ENCODE results near the gene CFAP70.
"Not testable (repeated sequence)": the region's sequence is repeated elsewhere in the genome, so short reads cannot be mapped to it uniquely, and the experiment has no call there.

The CFAP70 gene

GRCh38 chr10:73340121-73340520, 18.5 kb downstream of the CFAP70 start:
- DNase-seq (ENCODE audit: extremely low read depth in 1 of 2, low read depth in 1 of 2), result no peak

- DNase-seq (ENCODE audit: extremely low read depth in 1 of 2, low read depth in 1 of 2), result no peak
These were observed 19.2 kb downstream of the CFAP70 start for GRCh38 chr10:73339436-73339835.

GRCh38 chr10:73338801-73339368, 19.8 kb downstream of the CFAP70 start:
- no peak for DNase-seq (ENCODE audit: extremely low read depth in 1 of 2, low read depth in 1 of 2)

- no peak for DNase-seq (ENCODE audit: extremely low read depth in 1 of 2, low read depth in 1 of 2)
These were observed 25.5 kb downstream of the CFAP70 start for GRCh38 chr10:73333202-73333601.

- no peak for DNase-seq (ENCODE audit: extremely low read depth in 1 of 2, low read depth in 1 of 2)
These were observed 26.3 kb downstream of the CFAP70 start for GRCh38 chr10:73332379-73332778.

- not testable (repeated sequence) for DNase-seq (ENCODE audit: extremely low read depth in 1 of 2, low read depth in 1 of 2)
These were observed 30.1 kb downstream of the CFAP70 start for GRCh38 chr10:73328523-73328922.

- not testable (repeated sequence) for DNase-seq (ENCODE audit: extremely low read depth in 1 of 2, low read depth in 1 of 2)
These were observed 33.4 kb downstream of the CFAP70 start for GRCh38 chr10:73325290-73325689.

- not testable (repeated sequence) for DNase-seq (ENCODE audit: extremely low read depth in 1 of 2, low read depth in 1 of 2)
These were observed 35.1 kb downstream of the CFAP70 start for GRCh38 chr10:73323582-73323981.

GRCh38 chr10:73310475-73310874, 48.2 kb downstream of the CFAP70 start:
- DNase-seq (ENCODE audit: extremely low read depth in 1 of 2, low read depth in 1 of 2), result no peak

GRCh38 chr10:73307203-73307800, 51.4 kb downstream of the CFAP70 start:
- no peak for DNase-seq (ENCODE audit: extremely low read depth in 1 of 2, low read depth in 1 of 2)

- no peak for DNase-seq (ENCODE audit: extremely low read depth in 1 of 2, low read depth in 1 of 2)
These were observed 52.4 kb downstream of the CFAP70 start for GRCh38 chr10:73306171-73306708.

- DNase-seq (ENCODE audit: extremely low read depth in 1 of 2, low read depth in 1 of 2), result no peak
These were observed 61.7 kb downstream of the CFAP70 start for GRCh38 chr10:73296946-73297345.

- no peak for DNase-seq (ENCODE audit: extremely low read depth in 1 of 2, low read depth in 1 of 2)
These were observed 65.2 kb downstream of the CFAP70 start for GRCh38 chr10:73293461-73293860.

GRCh38 chr10:73289958-73290357, 68.7 kb downstream of the CFAP70 start:
- DNase-seq (ENCODE audit: extremely low read depth in 1 of 2, low read depth in 1 of 2), result no peak

GRCh38 chr10:73287441-73287840, 71.2 kb downstream of the CFAP70 start:
- no peak for DNase-seq (ENCODE audit: extremely low read depth in 1 of 2, low read depth in 1 of 2)

GRCh38 chr10:73281097-73281496, 77.6 kb downstream of the CFAP70 start:
- no peak for DNase-seq (ENCODE audit: extremely low read depth in 1 of 2, low read depth in 1 of 2)

GRCh38 chr10:73264423-73264822, 94.2 kb downstream of the CFAP70 start:
- no peak for DNase-seq (ENCODE audit: extremely low read depth in 1 of 2, low read depth in 1 of 2)

- no peak for DNase-seq (ENCODE audit: extremely low read depth in 1 of 2, low read depth in 1 of 2)
These were observed 94.8 kb downstream of the CFAP70 start for GRCh38 chr10:73263693-73264347.

- no peak for DNase-seq (ENCODE audit: extremely low read depth in 1 of 2, low read depth in 1 of 2)
These were observed 95.6 kb downstream of the CFAP70 start for GRCh38 chr10:73262880-73263555.

GRCh38 chr10:73262105-73262730, 96.4 kb downstream of the CFAP70 start:
- DNase-seq (ENCODE audit: extremely low read depth in 1 of 2, low read depth in 1 of 2), result no peak

GRCh38 chr10:73261362-73261995, 97.2 kb downstream of the CFAP70 start:
- DNase-seq (ENCODE audit: extremely low read depth in 1 of 2, low read depth in 1 of 2), result no peak

All from stimulated activated CD8-positive, alpha-beta memory T cell treated with anti-CD3 and anti-CD28 coated beads, Interleukin-7, amount 100 ng/mL, for 48 hours (primary cell).